OCI-LY1 (cell line): ENCODE measurements around the gene FBRS.

Experiments used
- H2AFZ ChIP-seq: fragments of 200-600 bp; sonication (generic), shearing (Covaris generic); 2 replicates; pipeline ENCODE4 v1.6.0; 2014; ENCODE audit warnings: antibody characterized with exemption, mild to moderate bottlenecking, low read length
- H3F3A ChIP-seq: fragments of 200-600 bp; sonication (generic), shearing (Covaris generic); 2 replicates; pipeline ENCODE4 v1.6.0; 2014; ENCODE audit warnings: mild to moderate bottlenecking, antibody characterized with exemption, low read length, moderate library complexity; ENCODE audit not compliant: insufficient read depth
- H3K27ac ChIP-seq: fragments of 200-600 bp; sonication (generic); 2 replicates; pipeline ENCODE4 v1.5.1; 2014; ENCODE audit warnings: low read length, mixed run types, mild to moderate bottlenecking, low read depth; ENCODE audit not compliant: poor library complexity, severe bottlenecking
- H3K27me3 ChIP-seq: fragments of 200-600 bp; sonication (generic); 2 replicates; pipeline ENCODE4 v1.6.0; 2014; ENCODE audit warnings: antibody characterized with exemption, mild to moderate bottlenecking, low read length, moderate library complexity; ENCODE audit not compliant: insufficient read depth
- H3K36me3 ChIP-seq: fragments of 200-600 bp; sonication (generic); 2 replicates; pipeline ENCODE4 v1.6.1; 2014; ENCODE audit warnings: mild to moderate bottlenecking, antibody characterized with exemption, low read length, moderate library complexity, mixed read lengths; ENCODE audit not compliant: insufficient read depth
- H3K4me1 ChIP-seq: fragments of 200-600 bp; sonication (generic); 2 replicates; pipeline ENCODE4 v1.5.1; 2014; ENCODE audit warnings: mild to moderate bottlenecking, low read length, moderate library complexity; ENCODE audit not compliant: insufficient read depth, severe bottlenecking
- H3K4me2 ChIP-seq: fragments of 200-600 bp; sonication (generic), shearing (Covaris generic); 2 replicates; pipeline ENCODE4 v1.6.1; 2014; ENCODE audit warnings: low read length
- H3K4me3 ChIP-seq: fragments of 200-600 bp; sonication (generic); 2 replicates; pipeline ENCODE4 v1.5.1; 2014; ENCODE audit warnings: low read length, low read depth, mild to moderate bottlenecking, mixed read lengths; ENCODE audit not compliant: poor library complexity, severe bottlenecking
- H3K79me2 ChIP-seq: fragments of 200-600 bp; shearing (Covaris generic); 2 replicates; pipeline ENCODE4 v1.6.1; 2016; ENCODE audit warnings: mixed run types, low read length, mixed read lengths; ENCODE audit not compliant: insufficient read depth
- H3K9ac ChIP-seq: fragments of 200-600 bp; sonication (generic), shearing (Covaris generic); 2 replicates; pipeline ENCODE4 v1.6.1; 2014; ENCODE audit warnings: mild to moderate bottlenecking, low read length, mixed read lengths
- H3K9me2 ChIP-seq: fragments of 200-600 bp; sonication (generic), shearing (Covaris generic); 2 replicates; pipeline ENCODE4 v1.6.1; 2014; ENCODE audit warnings: low read depth, mild to moderate bottlenecking, low read length, mixed read lengths
- H3K9me3 ChIP-seq: fragments of 200-600 bp; shearing (Covaris generic); 2 replicates; pipeline ENCODE4 v1.6.1; 2014; ENCODE audit warnings: low read length, mixed read lengths
- H4K20me1 ChIP-seq: fragments of 200-600 bp; sonication (generic), shearing (Covaris generic); 2 replicates; pipeline ENCODE4 v1.6.0; 2016; ENCODE audit warnings: mild to moderate bottlenecking, low read length; ENCODE audit not compliant: insufficient read depth
- CTCF ChIP-seq: fragments of 200-600 bp; sonication (generic), shearing (Covaris generic); IDR thresholded peaks from 2 replicates; pipeline ENCODE4 v1.5.1; 2017; ENCODE audit warnings: mild to moderate bottlenecking, antibody characterized with exemption, low read length, moderate library complexity, mixed read lengths
- EZH2 ChIP-seq: fragments of 200-600 bp; sonication (generic), shearing (Covaris generic); IDR thresholded peaks from 2 replicates; pipeline ENCODE4 v1.8.0; 2017; ENCODE audit warnings: borderline replicate concordance, mixed run types, mild to moderate bottlenecking, antibody characterized with exemption, low read length, moderate library complexity, mixed read lengths

Gene FBRS

GRCh38 chr16:30609926-30610839 is 48.0 kb upstream of the FBRS start, which contains the start of gene ZNF689:
TSS of gene ZNF689 (minus strand) at chr16:30610389. CDS start at chr16:30610041, 348 bp downstream.
- Histone ChIP-seq H2AFZ (no peak within 1 kb of the TSS), H3F3A (peaks cover 5% of the 10 kb centered on the region; the same call in 1 of the 2 replicates), H3K27ac (peak within 1 kb of the TSS; percentile 39), H3K9me2 (no peaks in the 10 kb centered on the region), H4K20me1 (no peaks in the 10 kb centered on the region), H3K36me3 (peaks cover 28% of the 10 kb centered on the region; the same call in 1 of the 2 replicates), H3K4me1 (peaks cover 29% of the 10 kb centered on the region), H3K9me3 (no peaks in the 10 kb centered on the region), H3K4me3 (peak within 1 kb of the TSS; percentile 84), H3K9ac (peak within 1 kb of the TSS; percentile 96), H3K27me3 (no peaks in the 10 kb centered on the region), H3K4me2 (peak within 1 kb of the TSS; percentile 78), H3K79me2 (no peaks in the 10 kb centered on the region)
- TF ChIP-seq CTCF, result no peak; the same call in 1 of the 2 replicates
- no peak for TF ChIP-seq EZH2

- no peaks in the 10 kb centered on the region for H4K20me1 ChIP-seq
- no peaks in the 10 kb centered on the region for H3K79me2 ChIP-seq
- H3K4me1 ChIP-seq, result peaks cover 17% of the 10 kb centered on the region
- peaks cover 5% of the 10 kb centered on the region; the same call in 1 of the 2 replicates for H3F3A ChIP-seq
- peaks cover 10% of the 10 kb centered on the region; the same call in 1 of the 2 replicates for H3K9me3 ChIP-seq
- H3K27ac ChIP-seq, result no peak overlapping the region
- no peak overlapping the region for H3K4me2 ChIP-seq
- H3K36me3 ChIP-seq, result no peaks in the 10 kb centered on the region; the same call in 1 of the 2 replicates
- H3K27me3 ChIP-seq, result no peaks in the 10 kb centered on the region
- no peak overlapping the region for H3K4me3 ChIP-seq
- no peaks in the 10 kb centered on the region for H3K9me2 ChIP-seq
- TF ChIP-seq EZH2 (no peak), CTCF (peak; percentile 82)
- H3K9ac ChIP-seq, result no peak overlapping the region
- H2AFZ ChIP-seq, result no peak overlapping the region
Observed at GRCh38 chr16:30615358-30616091, 42.7 kb upstream of the FBRS start.

GRCh38 chr16:30619202-30619601 is 39.0 kb upstream of the FBRS start:
- peaks cover 3% of the 10 kb centered on the region; the same call in 1 of the 2 replicates for H3K27me3 ChIP-seq
- no peaks in the 10 kb centered on the region for H3K9me2 ChIP-seq
- H3K9me3 ChIP-seq, result peaks cover 10% of the 10 kb centered on the region; the same call in 1 of the 2 replicates
- H2AFZ ChIP-seq, result no peak overlapping the region
- H3K4me1 ChIP-seq, result no peaks in the 10 kb centered on the region
- no peaks in the 10 kb centered on the region for H3K79me2 ChIP-seq
- H3K9ac ChIP-seq, result no peak overlapping the region
- H3K4me2 ChIP-seq, result no peak overlapping the region
- H3K4me3 ChIP-seq, result no peak overlapping the region
- no peak overlapping the region for H3K27ac ChIP-seq
- no peaks in the 10 kb centered on the region; the same call in 1 of the 2 replicates for H3K36me3 ChIP-seq
- no peaks in the 10 kb centered on the region for H4K20me1 ChIP-seq
- TF ChIP-seq CTCF (no peak), EZH2 (no peak)
- H3F3A ChIP-seq, result no peaks in the 10 kb centered on the region
